CD4-positive, alpha-beta T cell (primary cell): ENCODE measurements around the gene OR1J4. TPM values are rescaled to one million over a fixed set of nuclear protein-coding genes. Genes with fewer than 3 reads are reported as not detected.

Source experiments
- ATAC-seq: fragments of 200-7000 bp; cut with Tn5 transposase; one replicate; pipeline ENCODE4 v1.10.0; 2022; ENCODE audit warnings: mild to moderate bottlenecking; ENCODE audit not compliant: poor library complexity
- CTCF ChIA-PET: fragments of 350-600 bp; sonication (Branson Sonifier 250); formaldehyde crosslinking; loops from one replicate; lab custom pipeline; 2021; ENCODE audit warnings: antibody characterized with exemption, inconsistent platforms; lab: Charles Lee
- POLR2A ChIA-PET: fragments of 350-600 bp; sonication (Branson Sonifier 250); formaldehyde crosslinking; loops from one replicate; lab custom pipeline; 2021; ENCODE audit warnings: antibody characterized with exemption, inconsistent platforms; lab: Charles Lee
- DNase-seq, 14 experiments: peaks; one replicate each; pipeline ENCODE4 v3.0.0-alpha.2; 2013 to 2020; ENCODE audit warnings: mixed read lengths in 2 of 14
- H3K27ac ChIP-seq, 2 donors: one replicate each; pipeline versions ENCODE4 v1.5.1 to v1.7.0; 2013; ENCODE audit warnings: low read length in 2 of 2, low read depth in 1 of 2, mild to moderate bottlenecking in 1 of 2
- H3K27me3 ChIP-seq, 2 experiments: 1 replicate in 1 of 2; 2 replicates in 1 of 2; pipeline versions ENCODE4 v1.6.1 to v1.7.0; 2013; ENCODE audit warnings: low read length in 2 of 2, control low read depth in 1 of 2, mild to moderate bottlenecking in 1 of 2, moderate library complexity in 1 of 2; ENCODE audit not compliant: insufficient read depth in 2 of 2, control insufficient read depth in 1 of 2
- H3K36me3 ChIP-seq: one replicate; pipeline ENCODE4 v1.6.1; 2013; ENCODE audit warnings: low read length, control low read depth; ENCODE audit not compliant: insufficient read depth
- H3K4me1 ChIP-seq: one replicate; pipeline ENCODE4 v1.6.1; 2013; ENCODE audit warnings: low read length, control low read depth; ENCODE audit not compliant: insufficient read depth
- H3K4me3 ChIP-seq: one replicate; pipeline ENCODE4 v1.5.1; 2013; ENCODE audit warnings: mild to moderate bottlenecking, low read length, moderate library complexity
- H3K9me3 ChIP-seq, 2 experiments: 1 replicate in 1 of 2; 2 replicates in 1 of 2; pipeline versions ENCODE4 v1.6.1 to v1.7.0; 2013; ENCODE audit warnings: low read length in 2 of 2, mild to moderate bottlenecking in 2 of 2, control low read depth in 1 of 2, moderate library complexity in 1 of 2; ENCODE audit not compliant: control insufficient read depth in 1 of 2, insufficient read depth in 1 of 2
- H3K27ac Mint-ChIP-seq: one replicate; pipeline ENCODE4 v1.8.0; 2020; ENCODE audit warnings: mixed read lengths
- H3K27me3 Mint-ChIP-seq: one replicate; pipeline ENCODE4 v1.8.0; 2021; ENCODE audit warnings: mixed read lengths
- H3K36me3 Mint-ChIP-seq: one replicate; pipeline ENCODE4 v1.8.0; 2021; ENCODE audit warnings: low read depth, mixed read lengths
- H3K4me1 Mint-ChIP-seq: one replicate; pipeline ENCODE4 v1.8.0; 2021; ENCODE audit warnings: low read depth, mixed read lengths
- H3K4me3 Mint-ChIP-seq: one replicate; pipeline ENCODE4 v1.8.0; 2020; ENCODE audit warnings: mild to moderate bottlenecking, mixed read lengths
- H3K9me3 Mint-ChIP-seq: one replicate; pipeline ENCODE4 v1.8.0; 2020; ENCODE audit warnings: mixed read lengths
- intact Hi-C, 2 experiments: fragments of 100-400 bp; cut with DNase I in 1 of 2; cut with micrococcal nuclease in 1 of 2; formaldehyde crosslinking; loops; one replicate each; pipeline versions ENCODE4 v1.15.1 to v1.9.0; 2023 to 2025; cut with DNase I, micrococcal nuclease
- total RNA-seq, 174 experiments: library from RNA in 2 of 174; stranded (reverse) in 2 of 174; gene quantifications; one replicate each; pipeline ENCODE4 v1.2.3 and lab custom pipeline; 2021 to 2026
- TF ChIP-seq, protein P1 (sequence below): fragments of 200-600 bp; IDR thresholded peaks from one replicate; pipeline ENCODE4 v1.8.0; 2022; ENCODE audit warnings: antibody characterized with exemption, mild to moderate bottlenecking

The OR1J4 gene
- total RNA-seq, 2 experiments from 2014 or later: not detected

DNA sequence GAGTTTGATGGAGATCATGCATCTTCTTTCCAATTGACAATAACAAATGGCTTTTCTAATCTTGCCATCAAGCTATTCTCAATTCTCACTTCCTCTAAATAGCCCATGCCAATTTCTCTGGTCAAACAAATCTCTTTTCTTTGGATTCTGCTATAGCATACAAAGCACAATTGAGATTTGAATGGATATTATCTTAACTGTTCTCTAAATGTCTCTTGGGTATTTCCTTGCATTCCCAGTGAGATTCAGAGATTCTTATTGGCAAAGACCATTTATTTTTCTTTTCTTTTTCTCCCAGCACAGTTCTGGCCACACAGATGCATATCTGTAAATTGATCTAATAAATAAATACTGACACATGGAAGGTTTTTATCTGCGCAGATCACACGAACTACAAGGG is 33.9 kb downstream of the OR1J4 start, which contains the start of gene OR1N2:
Gene OR1N2 (plus strand): TSS at position 301 of the 400 bp plus-strand sequence. CDS start 100 bp downstream, outside the sequence.
- Mint-ChIP-seq H3K9me3 (no peaks in the 10 kb centered on the region), H3K36me3 (no peaks in the 10 kb centered on the region), H3K27ac (no peak within 1 kb of the TSS), H3K4me3 (no peak within 1 kb of the TSS), H3K4me1 (no peaks in the 10 kb centered on the region), H3K27me3 (peaks cover 43% of the 10 kb centered on the region)
- POLR2A ChIA-PET: no interaction called here
- TF ChIP-seq, protein P1, sequence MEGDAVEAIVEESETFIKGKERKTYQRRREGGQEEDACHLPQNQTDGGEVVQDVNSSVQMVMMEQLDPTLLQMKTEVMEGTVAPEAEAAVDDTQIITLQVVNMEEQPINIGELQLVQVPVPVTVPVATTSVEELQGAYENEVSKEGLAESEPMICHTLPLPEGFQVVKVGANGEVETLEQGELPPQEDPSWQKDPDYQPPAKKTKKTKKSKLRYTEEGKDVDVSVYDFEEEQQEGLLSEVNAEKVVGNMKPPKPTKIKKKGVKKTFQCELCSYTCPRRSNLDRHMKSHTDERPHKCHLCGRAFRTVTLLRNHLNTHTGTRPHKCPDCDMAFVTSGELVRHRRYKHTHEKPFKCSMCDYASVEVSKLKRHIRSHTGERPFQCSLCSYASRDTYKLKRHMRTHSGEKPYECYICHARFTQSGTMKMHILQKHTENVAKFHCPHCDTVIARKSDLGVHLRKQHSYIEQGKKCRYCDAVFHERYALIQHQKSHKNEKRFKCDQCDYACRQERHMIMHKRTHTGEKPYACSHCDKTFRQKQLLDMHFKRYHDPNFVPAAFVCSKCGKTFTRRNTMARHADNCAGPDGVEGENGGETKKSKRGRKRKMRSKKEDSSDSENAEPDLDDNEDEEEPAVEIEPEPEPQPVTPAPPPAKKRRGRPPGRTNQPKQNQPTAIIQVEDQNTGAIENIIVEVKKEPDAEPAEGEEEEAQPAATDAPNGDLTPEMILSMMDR: no peak
- Histone ChIP-seq H3K4me3 (no peak within 1 kb of the TSS), H3K27ac (no peak within 1 kb of the TSS), H3K4me1 (no peaks in the 10 kb centered on the region), H3K36me3 (no peaks in the 10 kb centered on the region), H3K9me3 (no peaks in the 10 kb centered on the region), H3K27me3 (peaks cover 0 to 13% of the 10 kb centered on the region in 2 experiments)
- CTCF ChIA-PET: no interaction called here
- intact Hi-C loops: no loop called here
- no peak for DNase-seq
- ATAC-seq: no peak

DNA sequence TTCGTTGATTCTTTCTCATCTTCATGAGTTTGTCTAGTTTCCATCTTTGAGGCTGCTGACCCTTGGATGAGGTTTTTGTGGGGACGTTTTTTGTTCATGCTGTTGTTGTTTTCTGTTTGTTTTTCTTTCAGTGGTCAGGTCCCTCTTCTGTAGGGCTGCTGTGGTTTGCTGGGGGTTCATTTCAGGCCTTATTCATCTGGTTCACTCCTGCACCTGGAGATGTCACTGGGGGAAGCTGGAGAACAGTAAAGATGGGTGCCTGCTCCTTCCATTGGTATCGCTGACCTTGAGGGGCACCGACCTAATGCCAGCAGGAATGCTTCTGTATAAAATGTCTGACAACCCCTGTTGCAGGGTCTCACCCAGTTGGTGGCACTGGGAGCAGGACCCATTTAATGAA is 42.5 kb downstream of the OR1J4 start:
- DNase-seq: no peak
- H3K4me3 Mint-ChIP-seq: no peak overlapping the region
- H3K27me3 Mint-ChIP-seq: peaks cover 20% of the 10 kb centered on the region
- H3K4me1 Mint-ChIP-seq: no peaks in the 10 kb centered on the region
- no peak overlapping the region for H3K27ac Mint-ChIP-seq
- intact Hi-C loops: no loop called here
- TF ChIP-seq, protein P1: no peak
- ATAC-seq: no peak
- CTCF ChIA-PET: no interaction called here
- no peaks in the 10 kb centered on the region for H3K36me3 Mint-ChIP-seq
- peaks cover 10% of the 10 kb centered on the region for H3K9me3 Mint-ChIP-seq
- Histone ChIP-seq H3K27ac (no peak overlapping the region), H3K36me3 (no peaks in the 10 kb centered on the region), H3K27me3 (peaks cover 0 to 2% of the 10 kb centered on the region in 2 experiments), H3K9me3 (peaks cover 0 to 5% of the 10 kb centered on the region in 2 experiments), H3K4me3 (no peak overlapping the region), H3K4me1 (no peaks in the 10 kb centered on the region)
- POLR2A ChIA-PET: no interaction called here

DNA sequence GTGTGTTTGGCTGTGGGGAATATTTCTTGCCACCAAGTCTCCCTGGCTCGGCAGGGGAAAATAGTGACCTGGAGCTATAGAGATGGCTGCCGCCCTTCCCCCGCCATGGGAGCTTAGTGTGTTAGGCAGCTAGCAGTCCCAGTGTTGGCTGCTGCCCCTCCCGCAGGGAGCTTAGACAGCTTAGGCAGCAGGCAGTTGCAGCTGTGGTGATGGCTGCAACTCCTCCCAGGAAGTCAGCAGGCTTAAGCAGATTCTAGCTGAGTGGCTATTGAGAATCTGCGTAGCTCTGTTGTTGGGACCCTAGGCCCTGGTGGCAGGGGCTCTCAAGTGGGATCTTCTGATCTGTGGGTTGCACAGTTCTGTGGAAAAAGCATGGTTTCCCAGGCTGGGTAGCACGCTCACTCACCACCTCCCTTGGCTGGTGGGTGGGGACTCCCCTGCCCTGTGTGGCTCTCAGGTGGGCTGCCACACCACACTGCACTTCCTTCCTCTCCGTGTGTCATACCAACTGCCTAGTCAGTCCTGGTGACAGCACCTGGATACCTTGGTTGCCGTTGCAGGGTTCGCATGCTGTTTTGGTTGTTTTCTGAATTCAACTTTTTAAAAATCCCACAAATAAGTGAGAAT is 43.3 kb downstream of the OR1J4 start:
- Mint-ChIP-seq H3K9me3 (peaks cover 10% of the 10 kb centered on the region), H3K27ac (no peak overlapping the region), H3K27me3 (peaks cover 20% of the 10 kb centered on the region), H3K4me1 (no peaks in the 10 kb centered on the region), H3K36me3 (no peaks in the 10 kb centered on the region), H3K4me3 (no peak overlapping the region)
- intact Hi-C loops: no loop called here
- TF ChIP-seq, protein P1: no peak
- CTCF ChIA-PET: no interaction called here
- ATAC-seq: no peak
- no peaks in the 10 kb centered on the region for H3K36me3 ChIP-seq
- peaks cover 0 to 2% of the 10 kb centered on the region in 2 experiments for H3K27me3 ChIP-seq
- no peaks in the 10 kb centered on the region for H3K4me1 ChIP-seq
- POLR2A ChIA-PET: no interaction called here
- no peak overlapping the region for H3K4me3 ChIP-seq
- no peak overlapping the region for H3K27ac ChIP-seq
- no peak for DNase-seq
- peaks cover 0 to 5% of the 10 kb centered on the region in 2 experiments for H3K9me3 ChIP-seq
